Measurements from ENCODE around the gene SPOCK3. TPM values are rescaled to one million over a fixed set of nuclear protein-coding genes. Genes with fewer than 3 reads are reported as not detected.

The SPOCK3 gene
- total RNA-seq, 1 experiment from 2014 or later = 1.4 TPM

DNA sequence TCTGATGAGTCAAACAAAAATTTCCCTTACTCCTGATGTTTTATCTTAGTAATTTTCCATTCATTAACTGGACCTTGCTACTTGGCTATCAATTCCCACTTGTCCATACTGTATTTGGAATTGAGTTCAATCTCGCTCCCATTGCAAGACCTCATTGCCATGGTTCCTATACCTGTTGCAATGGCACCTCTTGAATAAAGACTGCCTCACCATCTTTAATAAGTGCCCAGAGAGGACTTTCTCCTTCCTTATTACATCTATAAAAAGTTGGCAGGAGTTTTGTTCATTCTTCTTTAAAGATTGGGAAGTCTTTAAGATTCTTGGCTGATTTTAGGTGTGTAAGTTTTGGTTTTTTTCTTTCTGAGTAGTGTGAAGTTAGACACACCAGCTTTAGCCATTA, 397.4 kb downstream of the SPOCK3 start:
- Histone ChIP-seq H3K27me3 (ENCODE audit: control insufficient read depth, insufficient read depth, low read length) (no peaks in the 10 kb centered on the region), H3K9me3 (ENCODE audit: control insufficient read depth, insufficient read depth, low read depth, low read length) (no peaks in the 10 kb centered on the region), H3K36me3 (ENCODE audit: control insufficient read depth, insufficient read depth, low read length) (no peaks in the 10 kb centered on the region), H3K27ac (ENCODE audit: low read length) (no peak overlapping the region), H3K4me3 (ENCODE audit: low read depth in 2 of 2, low read length in 2 of 2) (no peak overlapping the region), H3K4me1 (ENCODE audit: control insufficient read depth, insufficient read depth, low read length) (no peaks in the 10 kb centered on the region)
- CTCF ChIA-PET = no interaction called here
- intact Hi-C loops (cut with micrococcal nuclease; ENCODE audit: unreplicated experiment) = no loop called here
- ATAC-seq = no peak
- DNase-seq (ENCODE audit: low read depth, low spot score) = no peak
- in situ Hi-C loops (cut with HindIII; ENCODE audit: low pct_unique_long_range_greater_than_20kb, low sequenced_read_pairs) = no loop called here
- TF ChIP-seq POLR2AphosphoS5 (IDR thresholded peaks at IDR 0.05; ENCODE audit: low read depth, low read length) (no peak), SIN3A (IDR thresholded peaks at IDR 0.05; ENCODE audit: borderline replicate concordance, insufficient read depth, low read depth, low read length) (no peak), TCF7L2 (IDR thresholded peaks at IDR 0.05; ENCODE audit: low read depth, low read length) (no peak)
- TF ChIP-seq, protein P1, sequence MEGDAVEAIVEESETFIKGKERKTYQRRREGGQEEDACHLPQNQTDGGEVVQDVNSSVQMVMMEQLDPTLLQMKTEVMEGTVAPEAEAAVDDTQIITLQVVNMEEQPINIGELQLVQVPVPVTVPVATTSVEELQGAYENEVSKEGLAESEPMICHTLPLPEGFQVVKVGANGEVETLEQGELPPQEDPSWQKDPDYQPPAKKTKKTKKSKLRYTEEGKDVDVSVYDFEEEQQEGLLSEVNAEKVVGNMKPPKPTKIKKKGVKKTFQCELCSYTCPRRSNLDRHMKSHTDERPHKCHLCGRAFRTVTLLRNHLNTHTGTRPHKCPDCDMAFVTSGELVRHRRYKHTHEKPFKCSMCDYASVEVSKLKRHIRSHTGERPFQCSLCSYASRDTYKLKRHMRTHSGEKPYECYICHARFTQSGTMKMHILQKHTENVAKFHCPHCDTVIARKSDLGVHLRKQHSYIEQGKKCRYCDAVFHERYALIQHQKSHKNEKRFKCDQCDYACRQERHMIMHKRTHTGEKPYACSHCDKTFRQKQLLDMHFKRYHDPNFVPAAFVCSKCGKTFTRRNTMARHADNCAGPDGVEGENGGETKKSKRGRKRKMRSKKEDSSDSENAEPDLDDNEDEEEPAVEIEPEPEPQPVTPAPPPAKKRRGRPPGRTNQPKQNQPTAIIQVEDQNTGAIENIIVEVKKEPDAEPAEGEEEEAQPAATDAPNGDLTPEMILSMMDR (IDR thresholded peaks at IDR 0.05) = no peak
- TF ChIP-seq, protein P2, sequence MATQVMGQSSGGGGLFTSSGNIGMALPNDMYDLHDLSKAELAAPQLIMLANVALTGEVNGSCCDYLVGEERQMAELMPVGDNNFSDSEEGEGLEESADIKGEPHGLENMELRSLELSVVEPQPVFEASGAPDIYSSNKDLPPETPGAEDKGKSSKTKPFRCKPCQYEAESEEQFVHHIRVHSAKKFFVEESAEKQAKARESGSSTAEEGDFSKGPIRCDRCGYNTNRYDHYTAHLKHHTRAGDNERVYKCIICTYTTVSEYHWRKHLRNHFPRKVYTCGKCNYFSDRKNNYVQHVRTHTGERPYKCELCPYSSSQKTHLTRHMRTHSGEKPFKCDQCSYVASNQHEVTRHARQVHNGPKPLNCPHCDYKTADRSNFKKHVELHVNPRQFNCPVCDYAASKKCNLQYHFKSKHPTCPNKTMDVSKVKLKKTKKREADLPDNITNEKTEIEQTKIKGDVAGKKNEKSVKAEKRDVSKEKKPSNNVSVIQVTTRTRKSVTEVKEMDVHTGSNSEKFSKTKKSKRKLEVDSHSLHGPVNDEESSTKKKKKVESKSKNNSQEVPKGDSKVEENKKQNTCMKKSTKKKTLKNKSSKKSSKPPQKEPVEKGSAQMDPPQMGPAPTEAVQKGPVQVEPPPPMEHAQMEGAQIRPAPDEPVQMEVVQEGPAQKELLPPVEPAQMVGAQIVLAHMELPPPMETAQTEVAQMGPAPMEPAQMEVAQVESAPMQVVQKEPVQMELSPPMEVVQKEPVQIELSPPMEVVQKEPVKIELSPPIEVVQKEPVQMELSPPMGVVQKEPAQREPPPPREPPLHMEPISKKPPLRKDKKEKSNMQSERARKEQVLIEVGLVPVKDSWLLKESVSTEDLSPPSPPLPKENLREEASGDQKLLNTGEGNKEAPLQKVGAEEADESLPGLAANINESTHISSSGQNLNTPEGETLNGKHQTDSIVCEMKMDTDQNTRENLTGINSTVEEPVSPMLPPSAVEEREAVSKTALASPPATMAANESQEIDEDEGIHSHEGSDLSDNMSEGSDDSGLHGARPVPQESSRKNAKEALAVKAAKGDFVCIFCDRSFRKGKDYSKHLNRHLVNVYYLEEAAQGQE (IDR thresholded peaks at IDR 0.05; ENCODE audit: insufficient read depth in 1 of 2, low read depth in 2 of 2, low read length in 1 of 2) = no peak
- POLR2A ChIA-PET = no interaction called here
- no TSS peak for BruUV-seq (replicated peaks)

DNA sequence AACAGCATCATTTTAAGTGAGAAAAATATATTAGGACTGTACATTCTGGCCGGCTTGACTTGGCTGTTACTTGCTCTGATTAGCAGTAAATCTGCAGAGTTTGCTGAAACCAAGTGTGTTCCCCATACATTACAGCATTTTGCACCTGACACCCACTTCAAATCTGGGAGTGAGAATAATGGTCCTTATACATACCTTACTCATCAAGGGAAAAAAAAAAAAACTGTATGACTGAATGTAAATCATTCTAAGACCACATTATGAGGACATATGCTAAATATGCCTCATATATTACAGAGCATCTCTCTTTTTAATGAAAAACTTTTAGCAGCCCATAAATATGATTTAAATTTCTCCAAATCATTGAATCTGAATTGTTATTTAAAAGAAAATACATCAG, 406.7 kb downstream of the SPOCK3 start:
- no TSS peak for BruUV-seq (replicated peaks)
- intact Hi-C loops (cut with micrococcal nuclease; ENCODE audit: unreplicated experiment) = no loop called here
- Histone ChIP-seq H3K36me3 (ENCODE audit: control insufficient read depth, insufficient read depth, low read length) (no peaks in the 10 kb centered on the region), H3K4me3 (ENCODE audit: low read depth in 2 of 2, low read length in 2 of 2) (no peak overlapping the region), H3K9me3 (ENCODE audit: control insufficient read depth, insufficient read depth, low read depth, low read length) (no peaks in the 10 kb centered on the region), H3K27ac (ENCODE audit: low read length) (no peak overlapping the region), H3K27me3 (ENCODE audit: control insufficient read depth, insufficient read depth, low read length) (no peaks in the 10 kb centered on the region), H3K4me1 (ENCODE audit: control insufficient read depth, insufficient read depth, low read length) (no peaks in the 10 kb centered on the region)
- DNase-seq (ENCODE audit: low read depth, low spot score) (no peak), ATAC-seq (no peak)
- in situ Hi-C loops (cut with HindIII; ENCODE audit: low pct_unique_long_range_greater_than_20kb, low sequenced_read_pairs) = no loop called here
- ChIA-PET CTCF (no interaction called here), POLR2A (no interaction called here)
- TF ChIP-seq POLR2AphosphoS5 (IDR thresholded peaks at IDR 0.05; ENCODE audit: low read depth, low read length) (no peak), SIN3A (IDR thresholded peaks at IDR 0.05; ENCODE audit: borderline replicate concordance, insufficient read depth, low read depth, low read length) (no peak), TCF7L2 (IDR thresholded peaks at IDR 0.05; ENCODE audit: low read depth, low read length) (no peak)
- TF ChIP-seq, protein P2 (IDR thresholded peaks at IDR 0.05; ENCODE audit: insufficient read depth in 1 of 2, low read depth in 2 of 2, low read length in 1 of 2) = no peak
- TF ChIP-seq, protein P1 (IDR thresholded peaks at IDR 0.05) = no peak

Measured in Panc1 (cell line).